Fibroblast of lung (primary cell): ENCODE measurements around the gene MTX3. TPM values are rescaled to one million over a fixed set of nuclear protein-coding genes. Genes with fewer than 3 reads are reported as not detected.

Experiments used
- DNase-seq, 2 donors: peaks; one replicate each; pipeline versions ENCODE4 v3.0.0 to v3.0.0-alpha.2; 2010; ENCODE audit warnings: low read depth in 2 of 2
- H2AFZ ChIP-seq: 2 replicates; pipeline ENCODE4 v1.5.1; 2012; ENCODE audit warnings: low read length, control low read depth, inconsistent platforms
- H3K27ac ChIP-seq: 2 replicates; pipeline ENCODE4 v1.5.1; 2011; ENCODE audit warnings: low read length, control low read depth; ENCODE audit not compliant: insufficient read depth
- H3K27me3 ChIP-seq: 2 replicates; pipeline ENCODE4 v1.5.1; 2011; ENCODE audit warnings: mild to moderate bottlenecking, low read length; ENCODE audit not compliant: control insufficient read depth, insufficient read depth
- H3K36me3 ChIP-seq: 2 replicates; pipeline ENCODE4 v1.5.1; 2011; ENCODE audit warnings: low read length; ENCODE audit not compliant: control insufficient read depth, insufficient read depth
- H3K4me1 ChIP-seq: 2 replicates; pipeline ENCODE4 v1.5.1; 2011; ENCODE audit warnings: low read length; ENCODE audit not compliant: control insufficient read depth, insufficient read depth; ENCODE audit errors: extremely low read depth
- H3K4me2 ChIP-seq: 2 replicates; pipeline ENCODE4 v1.5.1; 2011; ENCODE audit warnings: low read length, control low read depth; ENCODE audit not compliant: insufficient read depth; ENCODE audit errors: extremely low read depth
- H3K4me3 ChIP-seq, 4 experiments: fragments of 200-600 bp in 1 of 4; sonication (generic) in 1 of 4; replicated peaks in 1 of 4; 2 replicates each; pipeline ENCODE4 v1.5.1; 2011 to 2016; ENCODE audit warnings: low read length in 4 of 4, low read depth in 3 of 4, mild to moderate bottlenecking in 3 of 4, control low read depth in 2 of 4, inconsistent platforms in 1 of 4, mixed read lengths in 1 of 4; ENCODE audit not compliant: insufficient read depth in 1 of 4; ENCODE audit errors: control extremely low read depth in 1 of 4
- H3K79me2 ChIP-seq: 2 replicates; pipeline ENCODE4 v1.5.1; 2012; ENCODE audit warnings: mild to moderate bottlenecking, low read length, inconsistent platforms; ENCODE audit not compliant: control insufficient read depth, insufficient read depth
- H3K9ac ChIP-seq: 2 replicates; pipeline ENCODE4 v1.5.1; 2011; ENCODE audit warnings: mild to moderate bottlenecking, low read length, control low read depth; ENCODE audit not compliant: insufficient read depth
- H3K9me3 ChIP-seq: 2 replicates; pipeline ENCODE4 v1.5.1; 2012; ENCODE audit warnings: low read depth, low read length; ENCODE audit not compliant: control insufficient read depth, insufficient read depth
- H4K20me1 ChIP-seq: 2 replicates; pipeline ENCODE4 v1.5.1; 2011; ENCODE audit warnings: low read length; ENCODE audit not compliant: control insufficient read depth, insufficient read depth; ENCODE audit errors: extremely low read depth
- EZH2 ChIP-seq: IDR thresholded peaks from 2 replicates; pipeline ENCODE4 v1.5.1; 2012; ENCODE audit warnings: low read length, control low read depth, mild to moderate bottlenecking; ENCODE audit errors: missing control alignments
- polyA plus RNA-seq, 2 donors: library from polyadenylated mRNA; depleted of rRNA in 1 of 2; stranded (reverse) in 1 of 2; unstranded in 1 of 2; fragments of >200 nt; gene quantifications; 2 replicates each; pipeline ENCODE4 v1.2.1, GENCODE V29; 2011 to 2012; ENCODE audit warnings: missing spikeins in 1 of 2
- total RNA-seq: library from RNA; depleted of rRNA; stranded (reverse); fragments of >200 nt; gene quantifications from 2 replicates; pipeline ENCODE4 v1.2.1, GENCODE V29; 2014
- TF ChIP-seq, protein P1 (sequence below), 2 donors: IDR thresholded peaks in 1 of 2; conservative IDR thresholded peaks in 1 of 2; 1 replicate in 1 of 2; 2 replicates in 1 of 2; pipeline ENCODE4 v1.5.1; 2011 to 2012; ENCODE audit warnings: low read length in 2 of 2, control low read depth in 1 of 2, inconsistent platforms in 1 of 2, low read depth in 1 of 2, mild to moderate bottlenecking in 1 of 2

Gene MTX3
- total and polyA plus RNA-seq, 2 donors (not counting 1 experiment from before 2014, with no cell fraction given), result 11.2 to 18.0 TPM

- no peak for DNase-seq
- no peaks in the 10 kb centered on the region for H3K27me3 ChIP-seq
- H3K4me3 ChIP-seq, result no peak overlapping the region
- H3K9ac ChIP-seq, result no peak overlapping the region
- H2AFZ ChIP-seq, result no peak overlapping the region
- no peaks in the 10 kb centered on the region for H3K9me3 ChIP-seq
- no peak overlapping the region for H3K27ac ChIP-seq
- TF ChIP-seq, protein P1, sequence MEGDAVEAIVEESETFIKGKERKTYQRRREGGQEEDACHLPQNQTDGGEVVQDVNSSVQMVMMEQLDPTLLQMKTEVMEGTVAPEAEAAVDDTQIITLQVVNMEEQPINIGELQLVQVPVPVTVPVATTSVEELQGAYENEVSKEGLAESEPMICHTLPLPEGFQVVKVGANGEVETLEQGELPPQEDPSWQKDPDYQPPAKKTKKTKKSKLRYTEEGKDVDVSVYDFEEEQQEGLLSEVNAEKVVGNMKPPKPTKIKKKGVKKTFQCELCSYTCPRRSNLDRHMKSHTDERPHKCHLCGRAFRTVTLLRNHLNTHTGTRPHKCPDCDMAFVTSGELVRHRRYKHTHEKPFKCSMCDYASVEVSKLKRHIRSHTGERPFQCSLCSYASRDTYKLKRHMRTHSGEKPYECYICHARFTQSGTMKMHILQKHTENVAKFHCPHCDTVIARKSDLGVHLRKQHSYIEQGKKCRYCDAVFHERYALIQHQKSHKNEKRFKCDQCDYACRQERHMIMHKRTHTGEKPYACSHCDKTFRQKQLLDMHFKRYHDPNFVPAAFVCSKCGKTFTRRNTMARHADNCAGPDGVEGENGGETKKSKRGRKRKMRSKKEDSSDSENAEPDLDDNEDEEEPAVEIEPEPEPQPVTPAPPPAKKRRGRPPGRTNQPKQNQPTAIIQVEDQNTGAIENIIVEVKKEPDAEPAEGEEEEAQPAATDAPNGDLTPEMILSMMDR (conservative IDR thresholded peaks at IDR 0.05 in 1 of 2, IDR thresholded peaks at IDR 0.05 in 1 of 2; ENCODE audit: low read depth in 1 of 2, low read length in 2 of 2), result no peak
- no peak for TF ChIP-seq EZH2
- H3K36me3 ChIP-seq, result no peaks in the 10 kb centered on the region
- H4K20me1 ChIP-seq, result no peaks in the 10 kb centered on the region
- H3K4me2 ChIP-seq, result no peak overlapping the region
- H3K4me1 ChIP-seq, result peaks cover 6% of the 10 kb centered on the region
- H3K79me2 ChIP-seq, result no peaks in the 10 kb centered on the region
Measured at GRCh38 chr5:79959407-79959806, 31.7 kb downstream of the MTX3 start.

GRCh38 chr5:79955941-79956670, 35.0 kb downstream of the MTX3 start:
- DNase-seq, result peak; percentile 42 to 77

GRCh38 chr5:79955356-79955895, 35.6 kb downstream of the MTX3 start:
- Histone ChIP-seq H3K4me2 (no peak overlapping the region), H3K9ac (no peak overlapping the region), H3K4me3 (no peak overlapping the region), H3K79me2 (no peaks in the 10 kb centered on the region), H2AFZ (no peak overlapping the region), H3K36me3 (no peaks in the 10 kb centered on the region), H3K27me3 (no peaks in the 10 kb centered on the region), H3K4me1 (peaks cover 3% of the 10 kb centered on the region), H3K27ac (no peak overlapping the region), H4K20me1 (no peaks in the 10 kb centered on the region), H3K9me3 (no peaks in the 10 kb centered on the region)
- no peak for DNase-seq
- TF ChIP-seq, protein P1 (conservative IDR thresholded peaks at IDR 0.05 in 1 of 2, IDR thresholded peaks at IDR 0.05 in 1 of 2; ENCODE audit: low read depth in 1 of 2, low read length in 2 of 2), result no peak
- TF ChIP-seq EZH2, result no peak

More at GRCh38 chr5:79955941-79956670, 35.0 kb downstream of the MTX3 start:
- Histone ChIP-seq H3K9me3 (no peaks in the 10 kb centered on the region), H3K4me1 (peaks cover 3% of the 10 kb centered on the region), H3K27me3 (no peaks in the 10 kb centered on the region), H3K9ac (no peak overlapping the region), H3K27ac (no peak overlapping the region), H4K20me1 (no peaks in the 10 kb centered on the region), H2AFZ (no peak overlapping the region), H3K4me3 (no peak overlapping the region), H3K79me2 (no peaks in the 10 kb centered on the region), H3K4me2 (no peak overlapping the region), H3K36me3 (no peaks in the 10 kb centered on the region)
- TF ChIP-seq, protein P1 (conservative IDR thresholded peaks at IDR 0.05 in 1 of 2, IDR thresholded peaks at IDR 0.05 in 1 of 2; ENCODE audit: low read depth in 1 of 2, low read length in 2 of 2), result no peak
- TF ChIP-seq EZH2, result no peak
